Measurements from ENCODE around the gene NPAS3.

NPAS3 gene

DNA sequence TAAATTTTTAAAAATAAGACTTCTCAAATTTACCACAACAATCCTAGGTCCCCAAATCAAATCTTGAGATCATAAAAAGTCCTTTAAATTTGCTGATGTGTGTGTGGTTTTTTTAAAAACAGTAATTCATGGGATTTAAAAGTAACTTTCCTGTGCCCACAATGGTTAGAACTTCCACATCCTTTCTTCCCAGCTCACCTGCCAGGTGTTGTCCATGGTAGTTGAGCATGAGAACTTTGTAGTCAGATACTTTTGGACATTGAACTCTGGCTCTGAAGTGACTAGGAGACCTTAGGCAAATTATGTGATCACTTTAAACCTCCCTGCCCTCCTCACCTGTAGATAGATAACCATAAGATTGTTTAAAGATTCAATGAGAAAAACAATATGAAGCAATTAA is 253.2 kb downstream of the NPAS3 start:
- no peak for DNase-seq

DNA sequence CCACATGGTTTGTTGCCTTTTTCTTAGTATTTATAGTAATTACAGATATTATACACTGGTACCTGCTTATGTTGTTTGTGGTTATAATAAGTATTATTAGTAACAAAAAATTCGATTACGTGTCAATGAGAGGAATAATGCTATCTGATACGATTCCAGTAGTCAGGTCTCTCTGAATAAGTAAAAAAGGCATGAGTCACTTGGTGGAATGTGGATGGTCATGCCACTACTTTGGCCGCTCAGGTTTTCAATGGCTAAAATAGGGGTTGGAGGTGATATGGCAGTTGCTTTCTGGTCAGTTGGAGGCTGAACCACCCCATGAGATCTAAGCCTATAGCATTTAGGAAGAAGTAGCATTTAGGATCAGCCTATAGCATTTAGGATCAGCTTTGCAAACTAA is 255.9 kb downstream of the NPAS3 start:
- DNase-seq, result no peak

DNA sequence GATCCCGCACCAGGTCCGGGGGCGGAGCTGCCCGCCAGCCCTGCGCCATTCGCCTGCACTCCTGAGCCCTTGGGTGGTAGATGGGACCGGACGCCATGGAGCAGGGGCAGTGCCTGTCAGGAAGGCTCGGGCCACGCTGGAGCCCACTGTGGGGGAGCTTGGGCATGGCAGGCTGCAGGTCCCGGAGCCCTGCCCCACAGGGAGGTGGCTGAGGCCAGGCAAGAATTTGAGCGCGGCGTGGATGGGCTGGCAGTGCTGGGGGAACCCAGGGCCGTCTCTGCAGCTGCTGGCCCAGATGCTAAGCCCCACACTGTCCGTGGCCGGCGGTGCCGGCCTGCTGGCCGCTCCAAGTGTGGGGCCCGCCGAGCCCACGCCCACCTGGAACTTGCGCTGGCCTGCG is 260.0 kb downstream of the NPAS3 start:
- DNase-seq, result no peak

DNA sequence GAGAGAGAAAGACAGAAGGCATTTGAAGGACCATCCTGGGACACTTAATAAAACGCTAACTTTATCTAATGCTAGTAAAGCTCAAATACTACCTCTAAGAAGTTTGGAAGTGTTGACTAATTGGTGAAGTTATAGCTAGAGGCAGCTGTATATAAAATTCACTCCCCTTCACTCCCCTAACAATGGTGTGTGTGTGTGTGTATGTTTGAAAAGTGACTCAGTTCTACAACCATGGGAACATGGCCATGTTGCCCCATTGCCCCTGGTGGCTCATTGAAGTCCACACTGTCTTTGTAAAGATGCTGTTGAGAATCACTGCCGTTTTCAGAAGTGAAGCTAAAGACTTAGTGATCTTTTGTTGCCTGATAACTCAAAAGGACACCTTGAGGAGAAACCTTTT is 262.4 kb downstream of the NPAS3 start:
- DNase-seq, result no peak

DNA sequence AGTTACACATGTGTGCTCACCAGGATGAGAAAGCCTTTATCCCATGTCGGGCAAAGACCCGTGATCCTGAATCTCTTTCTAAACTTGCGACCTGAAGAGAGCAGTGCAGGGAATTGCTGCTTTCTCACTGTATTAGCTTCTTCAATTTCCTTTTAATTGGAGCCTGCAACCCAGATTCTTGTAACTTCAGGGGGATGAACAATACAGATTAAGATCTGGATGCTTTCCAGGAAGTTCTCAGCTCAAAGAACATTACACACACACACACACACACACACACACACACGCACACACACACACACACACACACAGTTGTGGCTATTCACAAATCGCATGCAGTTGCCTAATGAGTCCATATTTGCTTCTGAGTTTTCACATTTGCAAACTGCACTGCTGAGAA is 268.3 kb downstream of the NPAS3 start:
- no peak for DNase-seq

DNA sequence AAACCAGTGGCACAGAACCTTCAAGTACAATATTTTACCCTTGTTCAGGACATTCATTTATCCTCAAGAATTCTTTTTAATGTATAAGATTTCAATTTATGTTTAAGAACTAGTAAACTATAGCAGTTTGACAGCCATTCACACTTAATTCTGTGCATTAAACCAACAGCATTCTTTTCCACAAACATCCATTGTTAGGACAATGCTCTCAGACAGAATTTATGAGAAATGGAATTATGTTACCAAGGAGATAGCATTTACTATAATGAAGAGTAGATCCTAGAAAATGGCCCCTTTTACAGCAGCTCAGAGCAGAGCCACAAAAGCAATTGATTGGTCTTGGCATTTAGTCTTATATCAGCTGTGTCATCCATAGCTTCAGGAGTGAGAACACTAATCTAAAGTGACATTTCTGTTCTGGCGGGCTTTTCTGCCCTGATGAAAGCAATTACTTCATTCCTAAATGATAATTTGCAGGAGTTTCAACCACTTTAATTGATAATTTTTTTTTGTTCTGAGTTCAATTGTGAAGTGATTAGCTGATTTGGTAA is 268.9 kb downstream of the NPAS3 start:
- DNase-seq, result no peak

DNA sequence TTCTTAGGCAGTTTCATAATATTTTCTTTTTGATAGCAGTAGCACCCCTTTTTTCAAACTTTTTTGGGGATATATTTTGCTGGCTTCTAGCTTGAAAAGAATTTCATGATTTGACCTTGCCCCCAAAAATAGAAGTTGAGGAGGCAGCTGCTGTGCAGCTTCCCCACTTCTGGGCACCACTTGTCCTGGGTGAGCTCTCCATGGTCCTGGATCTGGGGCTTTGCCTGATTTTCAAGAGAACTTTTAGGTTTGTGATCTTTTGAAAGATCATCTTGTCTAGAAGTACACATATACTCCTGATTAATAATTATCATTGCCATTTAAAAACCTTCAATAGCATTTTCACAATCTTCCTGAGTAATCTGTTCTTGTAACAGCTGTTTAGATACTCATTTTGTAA is 271.6 kb downstream of the NPAS3 start:
- DNase-seq, result no peak

DNA sequence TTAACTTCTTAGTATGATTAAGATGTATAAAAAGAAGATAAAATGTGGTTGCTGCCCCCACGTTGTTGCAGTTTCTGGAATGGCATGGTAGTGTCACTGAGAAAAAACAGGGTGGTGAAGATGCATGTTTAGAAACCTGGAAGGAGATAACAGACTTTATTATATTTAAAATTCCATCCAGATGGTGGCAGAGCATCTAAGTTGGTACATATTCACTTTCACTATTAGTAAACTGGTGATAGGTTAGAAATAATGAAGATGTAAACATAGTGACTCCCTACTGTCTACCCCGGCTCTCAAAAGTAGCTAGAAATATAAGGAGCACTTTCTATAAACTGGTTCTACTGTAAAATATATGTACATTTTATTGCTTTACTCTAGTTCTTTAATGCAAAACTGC is 279.3 kb downstream of the NPAS3 start:
- no peak for DNase-seq

DNA sequence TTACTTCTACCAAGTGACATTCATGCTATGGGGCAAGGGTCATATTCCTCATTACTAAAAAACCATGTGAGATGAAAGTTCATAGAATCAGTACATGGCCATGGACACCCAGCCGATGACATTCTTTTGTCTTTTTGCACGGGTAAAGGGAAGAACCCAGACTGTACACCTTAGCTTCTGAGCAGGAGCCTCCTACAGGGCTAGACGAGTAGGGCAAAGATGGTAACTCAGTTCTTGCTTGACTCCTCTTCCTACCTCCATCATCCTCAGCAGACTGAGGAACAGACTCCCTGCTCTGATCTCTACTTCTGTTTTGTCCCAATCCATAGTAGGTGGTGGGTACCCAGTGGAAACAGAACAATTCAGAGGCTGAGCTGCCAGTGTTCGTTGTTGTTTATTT is 281.3 kb downstream of the NPAS3 start:
- no peak for DNase-seq

DNA sequence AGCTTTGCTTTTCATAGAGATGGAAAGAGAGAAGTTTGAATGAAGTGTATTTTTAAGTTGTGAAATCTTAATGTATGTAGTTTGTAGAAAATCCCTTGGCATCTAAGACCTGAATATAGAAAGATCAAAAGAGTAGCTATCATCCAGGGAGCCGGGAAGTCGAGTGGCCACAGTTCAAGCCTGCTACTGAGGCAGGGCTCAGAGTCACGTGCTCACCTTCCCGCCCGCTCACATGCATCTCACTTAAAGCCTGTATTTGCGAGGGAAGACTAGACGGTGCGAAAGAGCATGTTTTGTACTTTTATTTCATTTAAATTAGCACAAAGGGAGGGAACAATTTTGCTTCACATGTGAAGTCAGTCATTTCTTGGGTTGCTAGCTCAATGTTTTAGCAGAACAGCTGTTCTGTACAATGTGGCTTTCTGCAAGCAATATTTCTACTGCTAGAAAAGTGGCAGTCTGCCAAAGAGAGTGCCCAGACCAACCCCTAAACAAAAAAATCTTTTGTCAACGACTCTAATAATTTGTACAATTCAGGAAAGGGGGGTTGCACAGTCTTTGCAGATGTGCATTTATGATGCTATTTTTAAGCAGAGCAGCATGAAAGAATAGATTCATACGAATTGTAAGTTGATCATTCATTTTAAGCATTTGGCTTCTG is 290.7 kb downstream of the NPAS3 start:
- no peak for DNase-seq

DNA sequence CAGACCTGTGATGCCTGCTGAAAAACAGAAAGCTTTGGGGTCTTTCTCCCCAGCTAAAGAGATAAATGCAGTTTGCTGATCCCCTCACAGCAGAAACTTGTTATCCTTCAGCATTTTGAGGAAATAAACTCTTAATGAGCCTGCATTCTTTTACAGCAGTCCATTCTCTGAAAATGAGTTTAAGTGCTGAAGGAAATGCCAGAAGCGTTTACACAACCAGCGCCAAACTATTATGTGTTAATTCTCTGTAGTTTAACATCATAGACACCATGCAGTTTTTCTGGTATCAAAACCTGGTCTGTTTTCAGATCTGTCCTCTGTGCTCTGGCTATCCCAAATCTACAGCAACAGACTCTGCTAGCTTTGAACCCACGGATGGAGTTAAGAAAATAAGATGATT is 291.3 kb downstream of the NPAS3 start:
- DNase-seq, result no peak

DNA sequence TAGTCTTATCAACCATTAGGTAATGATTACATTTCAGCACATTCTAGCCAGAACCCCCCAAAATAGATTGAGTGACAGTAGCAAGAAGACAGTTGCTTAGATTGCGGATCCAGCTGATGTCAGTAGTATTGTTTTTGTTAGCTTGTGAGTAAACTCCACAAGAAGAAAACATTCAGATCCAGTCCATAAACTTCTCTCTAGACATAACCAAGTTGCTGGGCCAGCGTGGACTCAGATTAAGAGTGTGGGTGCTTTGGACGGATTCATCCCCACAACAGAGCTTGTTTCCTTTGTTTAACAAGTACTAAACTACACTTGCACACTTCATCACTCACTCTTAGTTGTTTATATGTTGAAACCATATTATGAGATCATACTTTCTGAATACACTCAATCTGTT is 293.4 kb downstream of the NPAS3 start:
- no peak for DNase-seq

DNA sequence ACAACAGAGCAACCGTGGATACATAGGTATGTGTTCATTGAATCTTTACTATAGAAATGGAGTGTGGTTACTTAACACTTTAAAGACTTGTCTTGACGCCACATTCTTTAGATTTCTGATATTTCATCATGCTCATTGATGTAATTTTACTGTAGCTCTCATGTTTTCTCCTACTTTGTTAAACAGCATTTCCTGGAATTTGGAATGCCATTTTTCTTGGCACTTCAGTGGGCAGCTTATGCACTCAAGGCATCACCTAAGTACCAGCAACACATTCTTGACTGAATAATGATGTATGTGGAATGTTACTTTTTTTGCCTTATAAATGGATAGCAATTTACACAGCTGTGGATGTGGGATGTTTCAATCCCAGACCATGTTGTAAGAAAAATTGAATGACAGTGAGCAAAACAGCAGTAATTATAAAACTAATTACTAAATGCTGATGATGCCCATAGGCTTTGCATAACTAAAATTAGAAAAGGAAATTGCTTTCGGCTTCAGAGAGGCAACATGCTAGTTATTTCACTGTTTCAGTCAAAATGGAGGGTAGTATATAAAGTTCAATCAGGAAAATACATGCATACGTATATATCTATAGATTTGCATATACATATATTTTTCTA is 298.5 kb downstream of the NPAS3 start:
- no peak for DNase-seq

DNA sequence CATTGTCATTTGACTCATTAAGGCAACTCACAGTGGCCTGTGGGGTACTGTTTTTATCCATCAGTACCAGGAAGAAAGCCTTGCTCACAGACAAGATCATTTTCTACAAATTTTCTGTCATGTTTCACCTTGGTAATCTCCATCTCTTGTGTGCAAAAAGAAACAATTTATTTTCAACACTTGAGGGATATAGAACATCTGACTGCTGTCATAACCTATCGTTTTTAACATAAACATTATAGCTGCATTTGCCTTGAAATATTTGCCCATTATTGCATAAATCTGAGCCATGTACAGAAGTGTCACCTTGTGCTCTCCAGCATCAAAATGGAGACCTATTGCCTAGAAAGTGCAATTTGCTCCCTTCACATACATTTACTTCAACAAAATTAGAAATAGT is 300.8 kb downstream of the NPAS3 start:
- DNase-seq, result no peak

DNA sequence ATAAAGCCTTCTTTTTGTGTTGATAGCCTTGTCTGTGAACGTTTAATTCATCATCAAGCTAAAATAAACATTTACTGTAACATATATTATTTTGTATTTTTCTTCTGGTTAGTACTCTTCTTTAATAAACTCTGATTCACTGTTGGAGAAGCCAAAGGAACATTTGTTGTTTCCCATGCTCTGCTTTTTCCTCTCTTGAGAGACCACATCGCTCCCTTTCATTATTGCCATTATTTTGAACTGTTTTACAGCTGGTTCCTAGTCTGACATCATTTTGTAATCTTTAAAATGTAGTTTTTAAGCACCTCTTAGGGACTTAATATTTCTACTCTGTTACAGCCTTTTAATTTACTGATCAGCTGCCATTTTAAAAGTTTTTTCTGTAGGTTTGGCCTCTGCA is 301.8 kb downstream of the NPAS3 start:
- DNase-seq, result no peak

DNA sequence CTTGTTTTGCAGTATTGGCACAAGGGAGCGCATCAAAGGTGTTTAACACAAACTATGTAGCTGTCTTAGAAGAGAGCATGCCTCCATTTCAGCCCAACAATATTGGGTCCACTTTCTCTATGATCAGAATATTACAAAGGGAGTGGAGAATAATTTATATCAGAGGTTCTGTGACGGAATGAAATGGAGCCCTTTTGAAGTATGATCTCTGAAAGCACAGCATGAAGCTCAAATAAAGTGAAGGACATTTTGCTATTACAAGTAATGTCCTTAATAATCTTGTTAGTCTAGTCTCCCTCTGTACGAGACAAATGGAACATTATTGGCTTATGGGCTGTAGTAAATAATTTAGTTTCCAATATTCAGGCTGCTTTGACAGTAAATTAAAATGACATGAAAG is 302.7 kb downstream of the NPAS3 start:
- no peak for DNase-seq

DNA sequence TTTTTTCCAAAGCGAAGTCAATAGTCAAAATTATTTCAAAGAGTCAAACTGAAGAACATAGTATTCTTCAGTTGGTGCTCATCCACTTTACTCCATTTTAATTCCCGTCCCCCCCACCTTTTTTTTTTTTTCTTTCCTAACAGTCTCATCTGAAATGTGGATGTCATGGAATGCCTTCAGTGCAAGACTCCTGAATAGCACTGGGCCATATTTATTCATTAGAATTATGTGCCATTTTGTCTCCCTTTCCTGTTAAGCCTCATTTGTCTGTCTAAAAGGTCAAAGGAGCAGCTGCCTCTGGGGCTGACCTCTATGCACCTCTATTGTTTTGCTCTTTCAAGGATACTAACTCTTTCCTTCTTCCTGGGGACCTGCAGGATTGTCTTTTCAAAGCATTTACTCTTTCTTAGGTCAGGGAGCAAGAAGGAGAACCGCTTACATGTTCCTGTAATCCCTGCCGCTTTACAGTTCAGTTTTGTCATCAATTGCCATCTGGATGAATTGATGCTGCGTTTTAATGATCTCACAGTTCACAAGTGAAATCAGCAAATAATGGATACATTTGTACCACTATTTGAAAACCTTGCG is 310.6 kb downstream of the NPAS3 start:
- no peak for DNase-seq

DNA sequence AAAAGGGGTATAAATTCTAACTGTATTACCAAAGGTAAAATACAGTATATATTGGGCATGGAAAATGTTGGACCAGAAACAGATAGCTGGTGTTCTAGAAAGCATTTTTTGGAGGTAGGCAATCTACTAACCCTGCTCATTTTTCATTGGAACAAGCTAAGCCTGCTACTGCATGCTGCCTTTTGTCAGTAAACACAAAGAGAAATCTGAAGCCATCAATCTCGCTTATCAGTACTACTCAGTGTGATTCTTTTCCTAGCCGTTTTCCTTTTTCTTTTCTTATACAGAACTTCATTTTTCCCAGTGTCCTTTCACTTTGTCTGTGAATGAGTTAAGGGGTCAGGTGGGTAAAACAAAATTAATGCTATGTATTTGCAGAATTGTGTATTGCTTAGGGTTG is 312.3 kb downstream of the NPAS3 start:
- no peak for DNase-seq

DNA sequence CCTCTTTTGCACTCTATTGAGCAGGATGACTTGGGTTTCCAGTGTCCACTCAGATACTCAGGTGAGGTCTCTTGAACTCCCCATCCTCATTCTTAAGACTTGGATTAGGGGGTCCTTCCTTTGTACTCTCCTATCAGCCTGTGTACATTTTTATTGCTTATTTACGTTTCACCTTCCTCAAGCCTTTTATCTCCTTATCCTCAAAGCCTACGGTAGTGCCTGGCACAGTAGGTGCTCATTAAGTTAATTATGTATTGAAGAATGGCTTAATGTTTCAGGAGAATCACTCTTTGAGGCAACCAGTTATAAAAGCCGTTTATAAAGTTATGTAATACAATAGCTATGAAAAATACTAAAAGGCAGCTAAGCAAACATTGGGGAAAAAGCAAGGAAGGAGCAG is 315.7 kb downstream of the NPAS3 start:
- DNase-seq, result no peak

DNA sequence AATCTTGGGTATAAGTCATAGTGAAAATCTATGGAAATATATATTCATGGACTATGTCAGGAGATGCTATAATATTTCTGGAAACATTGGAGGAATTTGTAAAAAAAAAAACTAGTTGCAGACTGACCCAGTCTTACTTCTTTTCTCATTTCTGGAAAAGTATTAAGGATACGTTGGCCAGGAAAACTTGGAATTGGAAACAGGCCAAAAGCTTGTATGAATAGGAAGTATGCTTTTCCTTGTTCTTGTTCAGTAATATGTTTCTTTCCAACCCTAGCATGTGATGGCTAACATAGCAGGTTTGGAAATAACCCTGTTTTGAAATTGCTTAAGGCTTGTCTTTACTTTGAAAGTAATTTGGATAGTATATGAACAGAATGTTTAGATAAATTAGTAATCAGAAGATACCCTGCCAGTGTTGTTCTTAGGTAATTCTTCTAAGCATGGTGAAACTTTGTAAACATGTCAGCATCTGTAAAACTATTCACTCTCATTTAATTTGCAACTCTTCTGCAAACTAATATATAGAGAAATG is 316.2 kb downstream of the NPAS3 start:
- DNase-seq, result no peak

DNA sequence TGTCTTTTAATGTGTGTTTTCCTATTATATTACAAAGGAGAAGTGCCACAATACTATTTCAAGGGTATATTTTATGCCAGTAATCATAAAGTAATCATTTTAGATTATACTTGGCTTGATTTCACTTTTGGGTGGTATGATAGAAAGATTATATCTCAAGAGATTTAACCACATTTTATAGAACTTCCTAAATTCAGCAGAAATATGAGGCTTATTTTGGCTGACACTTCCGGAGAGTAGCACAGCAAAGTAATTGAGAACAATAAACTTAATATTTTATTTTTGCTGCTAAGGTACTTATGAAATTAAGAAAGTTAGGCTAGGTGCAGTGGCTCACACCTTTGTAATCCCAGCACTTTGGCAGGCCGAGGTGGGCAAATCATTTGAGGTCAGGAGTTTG is 319.1 kb downstream of the NPAS3 start:
- no peak for DNase-seq

DNA sequence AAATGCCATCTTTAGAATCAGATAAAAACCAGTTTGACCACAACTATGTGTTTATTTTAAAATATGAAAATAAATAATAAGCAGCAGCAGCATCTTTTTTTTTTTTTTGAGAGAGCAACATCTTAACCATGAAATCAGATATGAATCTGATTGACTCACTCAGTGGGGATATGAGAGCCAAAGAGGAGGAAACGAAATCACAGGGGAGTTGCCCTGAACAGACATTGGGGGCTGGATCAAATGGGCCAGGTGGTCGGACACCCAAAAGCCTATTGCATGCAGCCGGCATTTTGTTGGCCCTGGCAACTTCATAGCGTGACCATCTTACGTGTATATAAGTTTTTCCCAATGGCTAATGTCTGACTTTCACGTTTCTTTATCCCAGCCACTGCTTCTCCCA is 321.1 kb downstream of the NPAS3 start:
- no peak for DNase-seq

DNA sequence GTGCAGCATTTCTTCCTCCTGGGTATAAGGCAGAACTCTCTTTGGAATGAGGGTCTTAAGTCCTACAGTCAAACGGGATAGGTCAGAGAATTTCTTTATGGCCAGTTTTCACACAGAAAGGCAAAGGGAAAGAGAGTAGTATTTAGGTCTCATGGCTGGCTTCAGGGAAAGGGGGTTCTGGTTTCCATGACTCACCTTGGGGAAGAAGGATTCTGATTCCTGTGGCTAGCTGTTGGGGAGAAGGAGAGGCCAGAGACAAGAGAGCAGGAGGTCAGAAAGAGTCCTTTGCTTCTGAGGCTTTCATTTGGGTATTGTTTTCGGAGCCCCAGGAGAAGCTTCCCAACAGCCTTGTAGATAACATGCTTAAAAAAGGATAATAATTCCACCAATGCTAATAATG is 332.5 kb downstream of the NPAS3 start:
- DNase-seq, result no peak

DNA sequence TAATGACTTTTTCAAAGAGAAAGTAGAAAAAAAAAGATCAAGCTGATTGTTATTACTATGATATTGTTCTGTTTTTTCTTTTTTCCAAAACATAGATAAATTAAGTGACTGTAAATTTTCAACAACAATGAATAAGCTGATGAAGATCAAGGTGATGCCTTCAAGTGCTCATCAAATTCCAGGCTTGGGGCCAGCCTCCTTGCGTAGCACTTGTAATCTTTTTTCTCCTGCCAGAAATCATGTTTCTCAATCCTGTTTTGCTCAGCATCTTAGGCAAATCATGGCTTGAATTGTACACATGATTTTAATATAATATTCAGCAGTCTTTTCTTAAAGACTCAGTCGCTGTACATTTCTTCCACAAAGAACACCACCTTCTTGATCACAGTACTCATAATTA is 333.2 kb downstream of the NPAS3 start:
- DNase-seq, result no peak

Data from activated CD8-positive, alpha-beta memory T cell treated with anti-CD3 and anti-CD28 coated beads, Interleukin-2, amount 50 U/mL, for 4 hours (primary cell).